GM12878 (cell line): Measurements from ENCODE around the gene CYP26A1. TPM values are rescaled to one million over a fixed set of nuclear protein-coding genes. Genes with fewer than 3 reads are reported as not detected.

Experiments used
- ATAC-seq: fragments of 200-7000 bp; cut with Tn5 transposase; 3 replicates; pipeline ENCODE4 v1.9.1; 2020; ENCODE audit warnings: mild to moderate bottlenecking, moderate library complexity
- BruUV-seq: library from RNA; stranded (reverse); fragments of 400-500 nt; replicated peaks from 2 replicates; lab custom pipeline; 2021; lab: Mats Ljungman, UMichigan
- CTCF ChIA-PET: fragments of 300-600 bp; sonication (Branson Sonifier 250); formaldehyde crosslinking; extraction: SDS; loops from one replicate; lab custom pipeline; 2021; ENCODE audit warnings: inconsistent platforms; lab: Yijun Ruan, JAX
- POLR2A ChIA-PET: fragments of 350-600 bp; formaldehyde crosslinking; extraction: SDS; loops from one replicate; lab custom pipeline; 2021; ENCODE audit warnings: inconsistent platforms; lab: Charles Lee
- RAD21 ChIA-PET: fragments of 300-600 bp; sonication (Branson Sonifier 250); formaldehyde crosslinking; loops from one replicate; lab custom pipeline; 2023; ENCODE audit warnings: antibody characterized with exemption; ENCODE audit not compliant: unreplicated experiment; lab: Charles Lee
- SMC1A ChIA-PET: fragments of 300-600 bp; sonication (Branson Sonifier 250); formaldehyde crosslinking; loops from one replicate; lab custom pipeline; 2023; ENCODE audit not compliant: unreplicated experiment, uncharacterized antibody; lab: Charles Lee
- DNase-seq: peaks from one replicate; pipeline ENCODE4 v3.0.0-alpha.2; 2011; ENCODE audit warnings: low read depth, low spot score
- FAIRE-seq: peaks from 3 replicates; lab custom pipeline; 2011; peaks lifted over from hg19 to GRCh38; lab: Jason Lieb, UNC
- H2AFZ ChIP-seq: 2 replicates; pipeline ENCODE4 v1.6.0; 2011; ENCODE audit warnings: low read depth, low read length, control low read depth; ENCODE audit not compliant: control insufficient read depth
- H3K27ac ChIP-seq: 2 replicates; pipeline ENCODE4 v1.5.1; 2011; ENCODE audit warnings: control low read depth; ENCODE audit not compliant: control insufficient read depth, insufficient read depth
- H3K27me3 ChIP-seq, 2 experiments: replicated peaks in 1 of 2; 2 replicates each; pipeline versions ENCODE4 v1.6.0 to v1.6.1; 2011; ENCODE audit warnings: low read length in 1 of 2; ENCODE audit not compliant: control insufficient read depth in 2 of 2, insufficient read depth in 2 of 2
- H3K36me3 ChIP-seq, 2 experiments: 2 replicates each; pipeline ENCODE4 v1.5.1; 2011; ENCODE audit warnings: low read length in 1 of 2; ENCODE audit not compliant: control insufficient read depth in 2 of 2, insufficient read depth in 2 of 2
- H3K4me1 ChIP-seq: 2 replicates; pipeline ENCODE4 v1.6.1; 2011; ENCODE audit warnings: mild to moderate bottlenecking, low read length, moderate library complexity, mixed read lengths; ENCODE audit not compliant: control insufficient read depth, insufficient read depth
- H3K4me2 ChIP-seq: 2 replicates; pipeline ENCODE4 v1.6.0; 2011; ENCODE audit warnings: control low read depth; ENCODE audit not compliant: control insufficient read depth, insufficient read depth
- H3K4me3 ChIP-seq: fragments of 200-600 bp; sonication (generic); 2 replicates; pipeline ENCODE4 v1.5.1; 2016
- H3K79me2 ChIP-seq: 2 replicates; pipeline ENCODE4 v1.6.0; 2011; ENCODE audit warnings: low read length; ENCODE audit not compliant: control insufficient read depth, insufficient read depth
- H3K9ac ChIP-seq: 2 replicates; pipeline ENCODE4 v1.8.0; 2011; ENCODE audit warnings: low read length, control low read depth, mixed read lengths; ENCODE audit not compliant: control insufficient read depth, insufficient read depth
- H3K9me3 ChIP-seq: replicated peaks from 3 replicates; pipeline ENCODE4 v1.5.1; 2011; ENCODE audit warnings: mild to moderate bottlenecking, low read length; ENCODE audit not compliant: control insufficient read depth, insufficient read depth
- H4K20me1 ChIP-seq: 2 replicates; pipeline ENCODE4 v1.6.0; 2011; ENCODE audit not compliant: control insufficient read depth, insufficient read depth
- ESRRA ChIP-seq: IDR thresholded peaks from 2 replicates; pipeline ENCODE4 v1.6.1; 2012; ENCODE audit warnings: mild to moderate bottlenecking, low read length, improper control_type of control experiment
- KAT2A ChIP-seq: conservative IDR thresholded peaks from 2 replicates; pipeline ENCODE4 v1.6.1; 2011; ENCODE audit warnings: low read depth, low read length; ENCODE audit not compliant: control insufficient read depth
- KDM1A ChIP-seq: fragments of 200-600 bp; sonication (generic); IDR thresholded peaks from 2 replicates; pipeline ENCODE4 v1.6.1; 2016; ENCODE audit warnings: borderline replicate concordance
- NFIC ChIP-seq: IDR thresholded peaks from 2 replicates; pipeline ENCODE4 v1.6.1; 2012; ENCODE audit warnings: low read depth, mild to moderate bottlenecking, inconsistent platforms, low read length, moderate library complexity
- NR2C2 ChIP-seq: IDR thresholded peaks from 2 replicates; pipeline ENCODE4 v1.6.1; 2011; ENCODE audit warnings: borderline replicate concordance, low read depth; ENCODE audit not compliant: control insufficient read depth, insufficient read length
- PML ChIP-seq: IDR thresholded peaks from 2 replicates; pipeline ENCODE4 v1.6.1; 2012; ENCODE audit warnings: low read length, inconsistent platforms
- POLR2AphosphoS5 ChIP-seq: IDR thresholded peaks from 2 replicates; pipeline ENCODE4 v1.6.1; 2011; ENCODE audit warnings: mild to moderate bottlenecking, low read length, inconsistent platforms
- RAD51 ChIP-seq: fragments of 450-650 bp; IDR thresholded peaks from 2 replicates; pipeline ENCODE4 v1.6.1; 2016; ENCODE audit warnings: moderate library complexity, mild to moderate bottlenecking, inconsistent platforms
- ZBED1 ChIP-seq: IDR thresholded peaks from 2 replicates; pipeline ENCODE4 v1.6.1; 2016; ENCODE audit warnings: borderline replicate concordance
- ZNF207 ChIP-seq: fragments of 450-650 bp; IDR thresholded peaks from 2 replicates; pipeline ENCODE4 v1.6.1; 2014; ENCODE audit warnings: antibody characterized with exemption, mild to moderate bottlenecking, borderline replicate concordance
- ZNF24 ChIP-seq: fragments of 450-650 bp; IDR thresholded peaks from 2 replicates; pipeline ENCODE4 v1.6.1; 2017; ENCODE audit warnings: antibody characterized with exemption, mild to moderate bottlenecking
- WGBS: methylation state at CpG from one replicate; pipeline ENCODE4 v1.1.6; 2016; ENCODE audit warnings: low lambda C conversion rate; ENCODE audit not compliant: insufficient replicate concordance, insufficient coverage; ENCODE audit errors: missing lambda C conversion rate; 5-methylcytosine and 5-hydroxymethylcytosine counted together
- in situ Hi-C: fragments of 300-500 bp; cut with MboI; formaldehyde crosslinking; loops from 9 replicates; pipeline ENCODE4 v1.14.3; 2018; ENCODE audit warnings: mixed read lengths
- intact Hi-C: fragments of 100-400 bp; cut with micrococcal nuclease; formaldehyde crosslinking; loops from one replicate; pipeline ENCODE4 v1.14.2; 2022; ENCODE audit not compliant: unreplicated experiment
- polyA plus RNA-seq, 11 experiments: library from polyadenylated mRNA; depleted of rRNA in 4 of 11; unstranded in 6 of 11; stranded (reverse) in 5 of 11; fragments of >200 nt; fragmentation: Nextera tagmentation in 4 of 11; fragmentation: Illumina TruSeq in 1 of 11; extraction: Ambion mirVana in 4 of 11; extraction: Trizol in 1 of 11; gene quantifications; 1 replicate in 1 of 11; 2 replicates in 10 of 11; pipeline versions ENCODE4 v1.2.1 to v1.2.3, GENCODE V29; 2011 to 2016; ENCODE audit warnings: inconsistent platforms in 2 of 11, missing spikeins in 2 of 11, low read depth in 1 of 11
- total RNA-seq, 4 experiments: library from RNA; depleted of rRNA in 3 of 4; stranded (reverse); fragments of >200 nt in 3 of 4; fragmentation: Illumina TruSeq in 1 of 4; extraction: Trizol in 1 of 4; gene quantifications; 2 replicates each; pipeline versions ENCODE4 v1.2.1 to v1.2.3, GENCODE V29; 2013 to 2021
- TF ChIP-seq, protein P1 (sequence below): fragments of 450-650 bp; conservative IDR thresholded peaks from 2 replicates; pipeline ENCODE4 v1.6.1; 2017; ENCODE audit warnings: mild to moderate bottlenecking, moderate library complexity
- TF ChIP-seq, protein P2 (sequence below): fragments of 450-650 bp; IDR thresholded peaks from 2 replicates; pipeline ENCODE4 v1.6.1; 2014; ENCODE audit warnings: mild to moderate bottlenecking
- TF ChIP-seq, protein P3 (sequence below): IDR thresholded peaks from 2 replicates; pipeline ENCODE4 v1.6.1; 2011; ENCODE audit warnings: borderline replicate concordance, low read depth, mild to moderate bottlenecking, moderate library complexity, low read length; ENCODE audit not compliant: insufficient read depth, poor library complexity, severe bottlenecking
- TF ChIP-seq, protein P4 (sequence below): IDR thresholded peaks from 2 replicates; pipeline ENCODE4 v1.6.1; 2012; ENCODE audit warnings: low read length, inconsistent platforms

CYP26A1 gene
- total and polyA plus RNA-seq, 10 of the 15 experiments (the other 5 are each of a cell fraction or from before 2014, with no cell fraction given), result not detected

DNA sequence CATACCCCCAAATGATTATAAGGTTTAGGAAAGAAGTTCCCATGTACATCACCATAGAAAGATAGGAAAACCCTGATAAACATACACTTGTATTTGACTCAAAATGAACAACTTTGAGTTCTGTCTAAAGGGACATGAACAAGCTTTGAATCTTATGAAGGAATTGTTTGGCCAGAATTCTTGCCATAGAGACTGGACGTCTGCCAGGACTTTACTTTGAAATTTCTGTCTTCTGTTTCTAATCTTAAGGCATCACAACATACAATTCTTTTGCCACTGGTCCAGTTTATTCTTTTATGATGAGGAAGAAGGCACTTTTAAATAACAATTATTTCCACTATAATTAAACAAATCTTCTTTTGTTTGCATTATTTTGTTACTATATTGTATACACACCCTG lies 39.3 kb upstream of the CYP26A1 start (continued):
- TF ChIP-seq, protein P1, sequence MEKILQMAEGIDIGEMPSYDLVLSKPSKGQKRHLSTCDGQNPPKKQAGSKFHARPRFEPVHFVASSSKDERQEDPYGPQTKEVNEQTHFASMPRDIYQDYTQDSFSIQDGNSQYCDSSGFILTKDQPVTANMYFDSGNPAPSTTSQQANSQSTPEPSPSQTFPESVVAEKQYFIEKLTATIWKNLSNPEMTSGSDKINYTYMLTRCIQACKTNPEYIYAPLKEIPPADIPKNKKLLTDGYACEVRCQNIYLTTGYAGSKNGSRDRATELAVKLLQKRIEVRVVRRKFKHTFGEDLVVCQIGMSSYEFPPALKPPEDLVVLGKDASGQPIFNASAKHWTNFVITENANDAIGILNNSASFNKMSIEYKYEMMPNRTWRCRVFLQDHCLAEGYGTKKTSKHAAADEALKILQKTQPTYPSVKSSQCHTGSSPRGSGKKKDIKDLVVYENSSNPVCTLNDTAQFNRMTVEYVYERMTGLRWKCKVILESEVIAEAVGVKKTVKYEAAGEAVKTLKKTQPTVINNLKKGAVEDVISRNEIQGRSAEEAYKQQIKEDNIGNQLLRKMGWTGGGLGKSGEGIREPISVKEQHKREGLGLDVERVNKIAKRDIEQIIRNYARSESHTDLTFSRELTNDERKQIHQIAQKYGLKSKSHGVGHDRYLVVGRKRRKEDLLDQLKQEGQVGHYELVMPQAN, result no peak
- TF ChIP-seq, protein P2, sequence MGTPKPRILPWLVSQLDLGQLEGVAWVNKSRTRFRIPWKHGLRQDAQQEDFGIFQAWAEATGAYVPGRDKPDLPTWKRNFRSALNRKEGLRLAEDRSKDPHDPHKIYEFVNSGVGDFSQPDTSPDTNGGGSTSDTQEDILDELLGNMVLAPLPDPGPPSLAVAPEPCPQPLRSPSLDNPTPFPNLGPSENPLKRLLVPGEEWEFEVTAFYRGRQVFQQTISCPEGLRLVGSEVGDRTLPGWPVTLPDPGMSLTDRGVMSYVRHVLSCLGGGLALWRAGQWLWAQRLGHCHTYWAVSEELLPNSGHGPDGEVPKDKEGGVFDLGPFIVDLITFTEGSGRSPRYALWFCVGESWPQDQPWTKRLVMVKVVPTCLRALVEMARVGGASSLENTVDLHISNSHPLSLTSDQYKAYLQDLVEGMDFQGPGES, result no peak
- TF ChIP-seq POLR2AphosphoS5, result no peak

DNA sequence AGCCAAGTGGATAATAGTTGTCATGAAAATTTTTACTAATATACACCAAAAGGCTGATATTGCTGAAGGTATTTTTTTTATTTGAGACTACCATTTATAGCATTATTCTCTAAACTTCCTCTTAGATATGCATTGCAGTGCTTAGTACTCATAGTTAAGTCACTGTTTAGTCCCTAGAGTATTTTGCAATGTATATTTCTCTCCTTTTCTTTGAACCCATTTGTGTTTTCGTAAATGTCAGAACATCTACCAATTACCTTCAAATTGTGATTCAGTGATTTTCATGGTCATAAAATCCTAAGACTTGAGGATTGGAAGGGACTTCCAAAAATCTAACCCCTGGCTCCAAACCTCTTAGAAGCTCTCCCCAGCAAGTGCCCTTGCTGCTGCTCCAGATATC lies 34.6 kb upstream of the CYP26A1 start:
- in situ Hi-C loops, result no loop called here
- CTCF ChIA-PET, result interaction anchor here (0.7 to 1.8 kb wide), 7 partner anchors 15 to 156 kb away, joined by 3 to 5 read pairs (median 4); no protein-coding TSS in a partner anchor
- no peak for ATAC-seq
- TF ChIP-seq, protein P3, sequence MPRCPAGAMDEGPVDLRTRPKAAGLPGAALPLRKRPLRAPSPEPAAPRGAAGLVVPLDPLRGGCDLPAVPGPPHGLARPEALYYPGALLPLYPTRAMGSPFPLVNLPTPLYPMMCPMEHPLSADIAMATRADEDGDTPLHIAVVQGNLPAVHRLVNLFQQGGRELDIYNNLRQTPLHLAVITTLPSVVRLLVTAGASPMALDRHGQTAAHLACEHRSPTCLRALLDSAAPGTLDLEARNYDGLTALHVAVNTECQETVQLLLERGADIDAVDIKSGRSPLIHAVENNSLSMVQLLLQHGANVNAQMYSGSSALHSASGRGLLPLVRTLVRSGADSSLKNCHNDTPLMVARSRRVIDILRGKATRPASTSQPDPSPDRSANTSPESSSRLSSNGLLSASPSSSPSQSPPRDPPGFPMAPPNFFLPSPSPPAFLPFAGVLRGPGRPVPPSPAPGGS, result no peak
- TF ChIP-seq PML (no peak), KDM1A (no peak), ZNF24 (no peak), ZNF207 (no peak), KAT2A (no peak), NR2C2 (no peak), ESRRA (no peak), NFIC (no peak), RAD51 (no peak), ZBED1 (no peak)
- TF ChIP-seq, protein P4, sequence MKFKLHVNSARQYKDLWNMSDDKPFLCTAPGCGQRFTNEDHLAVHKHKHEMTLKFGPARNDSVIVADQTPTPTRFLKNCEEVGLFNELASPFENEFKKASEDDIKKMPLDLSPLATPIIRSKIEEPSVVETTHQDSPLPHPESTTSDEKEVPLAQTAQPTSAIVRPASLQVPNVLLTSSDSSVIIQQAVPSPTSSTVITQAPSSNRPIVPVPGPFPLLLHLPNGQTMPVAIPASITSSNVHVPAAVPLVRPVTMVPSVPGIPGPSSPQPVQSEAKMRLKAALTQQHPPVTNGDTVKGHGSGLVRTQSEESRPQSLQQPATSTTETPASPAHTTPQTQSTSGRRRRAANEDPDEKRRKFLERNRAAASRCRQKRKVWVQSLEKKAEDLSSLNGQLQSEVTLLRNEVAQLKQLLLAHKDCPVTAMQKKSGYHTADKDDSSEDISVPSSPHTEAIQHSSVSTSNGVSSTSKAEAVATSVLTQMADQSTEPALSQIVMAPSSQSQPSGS, result no peak

More for the DNA sequence above, 34.6 kb upstream of the CYP26A1 start:
- DNase-seq (no peak), FAIRE-seq (no peak)
- SMC1A ChIA-PET, result interaction anchor here (1.1 to 2.2 kb wide), 4 partner anchors 8 to 72 kb away, joined by 3 to 7 read pairs (median 4); no protein-coding TSS in a partner anchor
- no peaks in the 10 kb centered on the region for H3K79me2 ChIP-seq
- no peaks in the 10 kb centered on the region for H3K36me3 ChIP-seq
- H4K20me1 ChIP-seq, result no peaks in the 10 kb centered on the region
- no peaks in the 10 kb centered on the region for H3K27me3 ChIP-seq
- intact Hi-C loops, result loop anchor here (1.0 to 5.0 kb wide), 2 partner anchors 72 to 154 kb away; no protein-coding TSS in a partner anchor
- no peaks in the 10 kb centered on the region for H3K9me3 ChIP-seq
- RAD21 ChIA-PET, result interaction anchor here (0.8 kb wide), 1 partner anchor 196 kb away, joined by 4 read pairs; no protein-coding TSS in a partner anchor
- no peaks in the 10 kb centered on the region for H3K4me1 ChIP-seq
- H3K4me2 ChIP-seq, result no peak overlapping the region
- WGBS, result 95% methylated on average over 1 of the region's 1 CpG
- no peak overlapping the region for H3K27ac ChIP-seq
- POLR2A ChIA-PET, result no interaction called here
- H3K4me3 ChIP-seq, result no peak overlapping the region
- no peak overlapping the region for H2AFZ ChIP-seq
- BruUV-seq, result no TSS peak
- H3K9ac ChIP-seq, result no peak overlapping the region
